Endothelial cell (in vitro differentiated cells): ENCODE data around the gene TLE3. TPM values are rescaled to one million over a fixed set of nuclear protein-coding genes. Genes with fewer than 3 reads are reported as not detected.

Experiments
- DNase-seq: peaks from one replicate; pipeline ENCODE4 v3.0.0; 2021; ENCODE audit warnings: low spot score
- H3K27ac Mint-ChIP-seq: one replicate; pipeline ENCODE4 v1.8.0; 2021; ENCODE audit warnings: mixed read lengths, inconsistent platforms; ENCODE audit not compliant: unreplicated experiment
- H3K27me3 Mint-ChIP-seq: one replicate; pipeline ENCODE4 v1.8.0; 2021; ENCODE audit warnings: mild to moderate bottlenecking, moderate library complexity, mixed read lengths, inconsistent platforms; ENCODE audit not compliant: unreplicated experiment
- H3K36me3 Mint-ChIP-seq: one replicate; pipeline ENCODE4 v1.8.0; 2021; ENCODE audit warnings: mild to moderate bottlenecking, low read depth, mixed read lengths, inconsistent platforms; ENCODE audit not compliant: unreplicated experiment
- H3K4me1 Mint-ChIP-seq: one replicate; pipeline ENCODE4 v1.8.0; 2021; ENCODE audit warnings: mild to moderate bottlenecking, mixed read lengths, inconsistent platforms; ENCODE audit not compliant: unreplicated experiment
- H3K4me3 Mint-ChIP-seq: one replicate; pipeline ENCODE4 v1.8.0; 2021; ENCODE audit warnings: mild to moderate bottlenecking, mixed read lengths, inconsistent platforms; ENCODE audit not compliant: unreplicated experiment
- H3K9me3 Mint-ChIP-seq: one replicate; pipeline ENCODE4 v1.8.0; 2021; ENCODE audit warnings: mixed read lengths, inconsistent platforms; ENCODE audit not compliant: unreplicated experiment
- CTCF ChIP-seq: fragments of 200-600 bp; sonication (generic); IDR thresholded peaks from one replicate; pipeline ENCODE4 v1.5.0; 2021; ENCODE audit warnings: antibody characterized with exemption; ENCODE audit not compliant: unreplicated experiment
- total RNA-seq: library from RNA; stranded (reverse); fragmentation: NEBNext Ultra II Directional; extraction: Animal tissue kit (Norgen Biotek cat#: 25700); gene quantifications from one replicate; pipeline ENCODE4 v1.2.1, GENCODE V29; 2021; ENCODE audit not compliant: unreplicated experiment

The TLE3 gene
- total RNA-seq, 1 donor from 2014 or later = 80.8 TPM

DNA sequence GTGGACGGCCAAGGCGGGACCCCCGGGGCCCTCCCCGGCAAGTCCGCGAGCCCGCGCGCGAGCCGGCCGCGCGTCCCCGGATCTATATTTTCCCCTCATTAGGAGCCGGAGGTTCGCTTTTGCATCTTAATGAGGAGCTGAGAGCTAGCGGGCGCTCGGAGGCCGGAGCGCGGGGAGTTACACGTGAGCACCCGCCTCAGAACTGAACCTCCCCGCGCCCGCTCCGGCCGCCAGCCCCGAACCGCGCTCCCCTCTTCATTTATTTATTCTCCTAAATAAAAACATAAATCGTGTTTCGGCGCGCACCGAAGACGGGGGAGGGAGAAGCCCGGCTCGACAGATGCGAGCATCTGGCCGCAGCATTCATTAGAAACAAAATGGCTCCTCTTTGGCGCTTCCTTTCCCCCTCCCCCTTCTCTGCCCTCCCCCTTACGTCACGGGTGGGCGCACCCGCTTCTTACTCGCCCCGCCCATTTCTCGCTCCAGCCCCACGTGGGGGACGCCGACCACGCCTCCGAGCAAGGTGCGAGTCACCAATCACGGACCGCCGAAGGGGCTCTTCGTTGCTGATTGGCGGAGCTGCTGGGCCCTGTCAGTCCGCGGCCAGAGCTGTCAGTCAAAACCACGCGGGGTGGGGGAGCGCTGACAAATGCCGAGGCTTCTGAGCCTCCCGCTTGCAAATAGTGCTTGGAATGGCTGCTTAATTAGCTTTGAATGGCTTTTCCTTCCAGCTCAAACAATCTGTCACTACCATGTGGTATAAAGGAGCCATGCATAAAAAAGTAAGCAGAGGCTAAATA is 1.6 kb upstream of the TLE3 start:
- H3K27ac Mint-ChIP-seq = peak overlapping the region; percentile 97

GRCh38 chr15:70098461-70099166 is 897 bp upstream of the TLE3 start:
- Mint-ChIP-seq H3K36me3 (no peaks in the 10 kb centered on the region), H3K9me3 (no peaks in the 10 kb centered on the region), H3K27ac (peak overlapping the region; percentile 93), H3K4me1 (peaks cover 33% of the 10 kb centered on the region), H3K27me3 (peaks cover 15% of the 10 kb centered on the region), H3K4me3 (peak overlapping the region; percentile 97)
- DNase-seq = peak; percentile 60
- TF ChIP-seq CTCF = no peak

More for the DNA sequence above, 1.6 kb upstream of the TLE3 start:
- H3K27me3 Mint-ChIP-seq = peaks cover 13% of the 10 kb centered on the region
- H3K4me1 Mint-ChIP-seq = peaks cover 28% of the 10 kb centered on the region
- DNase-seq = peak; percentile 100
- TF ChIP-seq CTCF = no peak
- peak overlapping the region; percentile 88 for H3K4me3 Mint-ChIP-seq
- no peaks in the 10 kb centered on the region for H3K36me3 Mint-ChIP-seq
- H3K9me3 Mint-ChIP-seq = no peaks in the 10 kb centered on the region

- no peak for DNase-seq
- Mint-ChIP-seq H3K27me3 (peaks cover 13% of the 10 kb centered on the region), H3K4me1 (peaks cover 37% of the 10 kb centered on the region), H3K9me3 (no peaks in the 10 kb centered on the region), H3K36me3 (no peaks in the 10 kb centered on the region), H3K4me3 (peak overlapping the region; percentile 97), H3K27ac (peak overlapping the region; percentile 93)
- no peak for TF ChIP-seq CTCF
Measured at GRCh38 chr15:70098153-70098460, 390 bp upstream of the TLE3 start.

- Mint-ChIP-seq H3K36me3 (peaks cover 4% of the 10 kb centered on the region), H3K9me3 (no peaks in the 10 kb centered on the region), H3K4me3 (no peak overlapping the region), H3K27me3 (peaks cover 11% of the 10 kb centered on the region), H3K4me1 (peaks cover 37% of the 10 kb centered on the region), H3K27ac (no peak overlapping the region)
- no peak for TF ChIP-seq CTCF
- DNase-seq = no peak
Measured at GRCh38 chr15:70097063-70097320, 725 bp downstream of the TLE3 start.
